Ovary (tissue), 3 donors: ENCODE data around the gene CCDC169.

Experiments used
- EP300 ChIP-seq: sonication (generic); formaldehyde crosslinking; IDR thresholded peaks from one replicate; pipeline ENCODE4 v1.6.1; 2017; ENCODE audit warnings: antibody characterized with exemption
- POLR2A ChIP-seq: fragments of 450-650 bp; IDR thresholded peaks from one replicate; pipeline ENCODE4 v1.6.1; 2017; ENCODE audit warnings: antibody characterized with exemption, mild to moderate bottlenecking, moderate library complexity
- TF ChIP-seq, protein P1 (sequence below), 3 donors: fragments of 450-650 bp in 2 of 3; fragments of 200-600 bp in 1 of 3; IDR thresholded peaks; one replicate each; pipeline versions ENCODE4 v1.5.1 to v1.8.0; 2016 to 2022; ENCODE audit warnings: antibody characterized with exemption in 3 of 3, mild to moderate bottlenecking in 1 of 3
- donor health status: DM: no; HTN: no; CAD: no.

- TF ChIP-seq POLR2A (no peak), EP300 (no peak)
- TF ChIP-seq, protein P1, sequence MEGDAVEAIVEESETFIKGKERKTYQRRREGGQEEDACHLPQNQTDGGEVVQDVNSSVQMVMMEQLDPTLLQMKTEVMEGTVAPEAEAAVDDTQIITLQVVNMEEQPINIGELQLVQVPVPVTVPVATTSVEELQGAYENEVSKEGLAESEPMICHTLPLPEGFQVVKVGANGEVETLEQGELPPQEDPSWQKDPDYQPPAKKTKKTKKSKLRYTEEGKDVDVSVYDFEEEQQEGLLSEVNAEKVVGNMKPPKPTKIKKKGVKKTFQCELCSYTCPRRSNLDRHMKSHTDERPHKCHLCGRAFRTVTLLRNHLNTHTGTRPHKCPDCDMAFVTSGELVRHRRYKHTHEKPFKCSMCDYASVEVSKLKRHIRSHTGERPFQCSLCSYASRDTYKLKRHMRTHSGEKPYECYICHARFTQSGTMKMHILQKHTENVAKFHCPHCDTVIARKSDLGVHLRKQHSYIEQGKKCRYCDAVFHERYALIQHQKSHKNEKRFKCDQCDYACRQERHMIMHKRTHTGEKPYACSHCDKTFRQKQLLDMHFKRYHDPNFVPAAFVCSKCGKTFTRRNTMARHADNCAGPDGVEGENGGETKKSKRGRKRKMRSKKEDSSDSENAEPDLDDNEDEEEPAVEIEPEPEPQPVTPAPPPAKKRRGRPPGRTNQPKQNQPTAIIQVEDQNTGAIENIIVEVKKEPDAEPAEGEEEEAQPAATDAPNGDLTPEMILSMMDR (IDR thresholded peaks at IDR 0.05): peak in 2 of 3 donors; percentile 50 to 53
Measured at GRCh38 chr13:36275190-36276002, 22.2 kb downstream of the CCDC169 start.
